Fibroblast of mammary gland (primary cell): ENCODE data around the gene RAB36.

Source experiments
- DNase-seq: peaks from one replicate; pipeline ENCODE4 v3.0.0-alpha.2; 2010; ENCODE audit warnings: low read depth
- H3K4me3 ChIP-seq: 2 replicates; pipeline ENCODE4 v1.5.1; 2011; ENCODE audit warnings: low read depth, mild to moderate bottlenecking, low read length, moderate library complexity; ENCODE audit not compliant: control insufficient read depth
- CTCF ChIP-seq: conservative IDR thresholded peaks from 2 replicates; pipeline ENCODE4 v1.5.1; 2011; ENCODE audit warnings: low read depth, low read length, inconsistent platforms; ENCODE audit not compliant: control insufficient read depth, insufficient read depth

Gene RAB36

GRCh38 chr22:23166841-23167616 lies 21.8 kb downstream of the RAB36 start:
- H3K4me3 ChIP-seq: no peak overlapping the region
- DNase-seq: no peak
- no peak for TF ChIP-seq CTCF

GRCh38 chr22:23168391-23169042 lies 23.2 kb downstream of the RAB36 start:
- DNase-seq: no peak
- no peak overlapping the region for H3K4me3 ChIP-seq
- no peak for TF ChIP-seq CTCF

- TF ChIP-seq CTCF: no peak
- DNase-seq: no peak
- no peak overlapping the region for H3K4me3 ChIP-seq
Observed at GRCh38 chr22:23169043-23169406, 23.7 kb downstream of the RAB36 start.

GRCh38 chr22:23175817-23176644 lies 30.8 kb downstream of the RAB36 start:
- no peak for DNase-seq
- TF ChIP-seq CTCF: no peak
- no peak overlapping the region for H3K4me3 ChIP-seq

GRCh38 chr22:23176645-23177027 lies 31.4 kb downstream of the RAB36 start:
- H3K4me3 ChIP-seq: no peak overlapping the region
- no peak for TF ChIP-seq CTCF
- DNase-seq: no peak

- TF ChIP-seq CTCF: no peak
- DNase-seq: no peak
- H3K4me3 ChIP-seq: no peak overlapping the region
Observed at GRCh38 chr22:23177197-23177596, 31.9 kb downstream of the RAB36 start.
